ENCODE measurements around the gene POU2AF3.

GRCh38 chr11:111308140-111308539 lies 9.8 kb downstream of the POU2AF3 start:
- TF ChIP-seq PBX3 (IDR thresholded peaks at IDR 0.05; ENCODE audit: insufficient replicate concordance, low read depth, low read length) (no peak), E4F1 (IDR thresholded peaks at IDR 0.05; ENCODE audit: borderline replicate concordance, partially characterized antibody) (no peak), CTCF (IDR thresholded peaks at IDR 0.05 in 2 of 3, conservative IDR thresholded peaks at IDR 0.05 in 1 of 3; ENCODE audit: control insufficient read depth in 2 of 3, extremely low read depth in 1 of 3, insufficient read depth in 1 of 3, low read depth in 3 of 3, low read length in 3 of 3) (no peak), EZH2 (IDR thresholded peaks at IDR 0.05; ENCODE audit: borderline replicate concordance, control insufficient read depth, low read depth, low read length) (no peak), USF1 (IDR thresholded peaks at IDR 0.05; ENCODE audit: borderline replicate concordance, extremely low read length, insufficient read depth, low read depth, low read length) (no peak), POLR2AphosphoS5 (IDR thresholded peaks at IDR 0.05; ENCODE audit: low read length) (no peak), EGR1 (IDR thresholded peaks at IDR 0.05; ENCODE audit: borderline replicate concordance in 1 of 2, low read depth in 2 of 2, low read length in 2 of 2) (no peak), ZBTB40 (IDR thresholded peaks at IDR 0.05; ENCODE audit: borderline replicate concordance) (no peak)
